NT2/D1 (cell line): Measurements from ENCODE around the gene ATAD3C.

Source experiments
- YY1 ChIP-seq: IDR thresholded peaks from 2 replicates; pipeline ENCODE4 v1.6.1; 2011; ENCODE audit not compliant: insufficient read length, insufficient read depth
- ZNF274 ChIP-seq: IDR thresholded peaks from 2 replicates; pipeline ENCODE4 v1.6.1; 2011; ENCODE audit warnings: mild to moderate bottlenecking, low read depth, low read length

GRCh38 chr1:1427106-1427819 lies 22.2 kb upstream of the ATAD3C start:
- TF ChIP-seq YY1 (no peak), ZNF274 (no peak)
